SK-N-SH (cell line): Measurements from ENCODE around the gene APOL4. TPM values are rescaled to one million over a fixed set of nuclear protein-coding genes. Genes with fewer than 3 reads are reported as not detected.

ENCODE experiments used
- CTCF ChIA-PET: fragments of 300-600, 350-600 bp; formaldehyde crosslinking; extraction: SDS; loops from one replicate; lab custom pipeline; 2021; lab: Yijun Ruan, JAX
- POLR2A ChIA-PET: fragments of 350-600 bp; sonication (Branson Sonifier 250); formaldehyde crosslinking; extraction: SDS; loops from one replicate; lab custom pipeline; 2020; ENCODE audit warnings: antibody characterized with exemption, inconsistent platforms; lab: Yijun Ruan, JAX
- DNase-seq: peaks from one replicate; pipeline ENCODE4 v3.0.0; 2012
- H2AFZ ChIP-seq: fragments of 200-600 bp; sonication (generic); 2 replicates; pipeline ENCODE4 v1.8.1; 2016; ENCODE audit warnings: antibody characterized with exemption, mild to moderate bottlenecking, low read depth
- H3F3A ChIP-seq: fragments of 200-600 bp; sonication (generic); replicated peaks from 2 replicates; pipeline ENCODE3; 2016; ENCODE audit warnings: antibody characterized with exemption, mild to moderate bottlenecking; ENCODE audit not compliant: insufficient read depth
- H3K27ac ChIP-seq, 2 experiments: fragments of 200-500 bp in 1 of 2; fragments of 200-600 bp in 1 of 2; sonication (Bioruptor generic) in 1 of 2; sonication (generic), shearing (Covaris generic) in 1 of 2; 2 replicates each; pipeline versions ENCODE4 v1.5.1 to v1.6.1; 2014 to 2016; ENCODE audit warnings: low read depth in 2 of 2, inconsistent platforms in 1 of 2, low read length in 1 of 2, mild to moderate bottlenecking in 1 of 2, mixed read lengths in 1 of 2
- H3K27me3 ChIP-seq: fragments of 200-600 bp; sonication (generic), shearing (Covaris generic); 2 replicates; pipeline ENCODE4 v1.6.1; 2016; ENCODE audit warnings: mixed run types; ENCODE audit not compliant: insufficient read depth
- H3K36me3 ChIP-seq, 2 experiments: fragments of 200-500 bp in 1 of 2; fragments of 200-600 bp in 1 of 2; sonication (Bioruptor generic) in 1 of 2; sonication (generic) in 1 of 2; replicated peaks in 1 of 2; 2 replicates each; pipeline versions ENCODE3 to v1.5.1; 2014 to 2016; ENCODE audit warnings: low read length in 1 of 2, mild to moderate bottlenecking in 1 of 2; ENCODE audit not compliant: insufficient read depth in 2 of 2, control insufficient read depth in 1 of 2
- H3K4me1 ChIP-seq, 2 experiments: fragments of 200-500 bp in 1 of 2; fragments of 200-600 bp in 1 of 2; sonication (Bioruptor generic) in 1 of 2; sonication (generic), shearing (Covaris generic) in 1 of 2; 2 replicates each; pipeline versions ENCODE4 v1.5.1 to v1.6.1; 2014 to 2016; ENCODE audit warnings: low read depth in 1 of 2, low read length in 1 of 2, mixed run types in 1 of 2; ENCODE audit not compliant: insufficient read depth in 2 of 2, control insufficient read depth in 1 of 2
- H3K4me2 ChIP-seq: fragments of 200-600 bp; sonication (generic), shearing (Covaris generic); 2 replicates; pipeline ENCODE4 v1.6.1; 2017; ENCODE audit warnings: mixed run types
- H3K4me3 ChIP-seq, 2 experiments: fragments of 200-500 bp in 1 of 2; fragments of 200-600 bp in 1 of 2; sonication (Bioruptor generic) in 1 of 2; sonication (generic), shearing (Covaris generic) in 1 of 2; 2 replicates each; pipeline versions ENCODE4 v1.5.1 to v1.8.1; 2014 to 2016; ENCODE audit warnings: low read depth in 2 of 2, inconsistent platforms in 1 of 2, low read length in 1 of 2, mild to moderate bottlenecking in 1 of 2, mixed read lengths in 1 of 2, moderate library complexity in 1 of 2
- H3K79me2 ChIP-seq: fragments of 200-600 bp; sonication (generic); 2 replicates; pipeline ENCODE4 v1.8.1; 2017; ENCODE audit warnings: mild to moderate bottlenecking; ENCODE audit not compliant: insufficient read depth
- H3K9ac ChIP-seq: fragments of 200-600 bp; sonication (generic); 2 replicates; pipeline ENCODE4 v1.6.1; 2017; ENCODE audit warnings: mixed run types
- H3K9me2 ChIP-seq: fragments of 200-600 bp; sonication (generic); 2 replicates; pipeline ENCODE4 v1.6.1; 2017; ENCODE audit warnings: mixed run types
- H3K9me3 ChIP-seq: fragments of 200-600 bp; sonication (generic); 2 replicates; pipeline ENCODE4 v1.6.1; 2017; ENCODE audit warnings: mixed run types, mild to moderate bottlenecking, moderate library complexity
- H4K20me1 ChIP-seq: fragments of 200-600 bp; sonication (generic); 2 replicates; pipeline ENCODE4 v1.6.1; 2017; ENCODE audit warnings: mild to moderate bottlenecking, mixed run types; ENCODE audit not compliant: insufficient read depth
- CTCF ChIP-seq: fragments of 200-600 bp; sonication (generic); IDR thresholded peaks from 2 replicates; pipeline ENCODE4 v1.6.1; 2017; ENCODE audit warnings: antibody characterized with exemption, mild to moderate bottlenecking, moderate library complexity
- ELF1 ChIP-seq: IDR thresholded peaks from 2 replicates; pipeline ENCODE4 v1.4.0; 2012
- EZH2phosphoT487 ChIP-seq: fragments of 200-600 bp; sonication (generic); IDR thresholded peaks from 2 replicates; pipeline ENCODE4 v1.6.1; 2017; ENCODE audit warnings: low read depth, mixed run types, mild to moderate bottlenecking, antibody characterized with exemption, moderate library complexity, borderline replicate concordance
- FOXJ3 ChIP-seq: sonication (generic); formaldehyde crosslinking; IDR thresholded peaks from 2 replicates; pipeline ENCODE4 v1.5.1; 2020; ENCODE audit warnings: mild to moderate bottlenecking, missing genetic modification reagents
- GATA2 ChIP-seq: sonication (generic); formaldehyde crosslinking; IDR thresholded peaks from 2 replicates; pipeline ENCODE4 v1.5.0; 2020; ENCODE audit warnings: mild to moderate bottlenecking, missing genetic modification reagents
- JUND ChIP-seq: IDR thresholded peaks from 2 replicates; pipeline ENCODE4 v1.4.0; 2012
- MXI1 ChIP-seq: IDR thresholded peaks from 2 replicates; pipeline ENCODE4 v1.6.1; 2012; ENCODE audit warnings: mild to moderate bottlenecking, low read depth, low read length, improper control_type of control experiment
- RCOR1 ChIP-seq: fragments of 150-350 bp; IDR thresholded peaks from 2 replicates; pipeline ENCODE4 v1.6.1; 2017; ENCODE audit warnings: antibody characterized with exemption, low read length
- REST ChIP-seq: IDR thresholded peaks from 2 replicates; pipeline ENCODE4 v1.6.1; 2012; ENCODE audit warnings: mild to moderate bottlenecking, low read depth, low read length, moderate library complexity
- RFX5 ChIP-seq: IDR thresholded peaks from 2 replicates; pipeline ENCODE4 v1.6.1; 2012; ENCODE audit warnings: mild to moderate bottlenecking, improper control_type of control experiment, low read length
- RXRA ChIP-seq: IDR thresholded peaks from 2 replicates; pipeline ENCODE4 v1.4.0; 2012; ENCODE audit warnings: low read depth, mild to moderate bottlenecking, borderline replicate concordance
- SIN3A ChIP-seq: IDR thresholded peaks from 2 replicates; pipeline ENCODE4 v1.6.1; 2012; ENCODE audit warnings: low read depth, mild to moderate bottlenecking, low read length, moderate library complexity, borderline replicate concordance
- SMC3 ChIP-seq: IDR thresholded peaks from 2 replicates; pipeline ENCODE4 v1.6.1; 2012; ENCODE audit warnings: low read depth, low read length, improper control_type of control experiment
- TAF1 ChIP-seq: IDR thresholded peaks from 2 replicates; pipeline ENCODE4 v1.6.1; 2012; ENCODE audit warnings: low read depth, mild to moderate bottlenecking, low read length, moderate library complexity, borderline replicate concordance
- USF1 ChIP-seq: IDR thresholded peaks from 2 replicates; pipeline ENCODE4 v1.4.0; 2012; ENCODE audit warnings: low read depth, borderline replicate concordance
- ZBTB33 ChIP-seq: IDR thresholded peaks from 2 replicates; pipeline ENCODE4 v1.4.0; 2012; ENCODE audit warnings: low read depth, borderline replicate concordance
- whole genome bisulfite sequencing: methylation state at CpG from one replicate; pipeline ENCODE4 v1.1.6; 2017; ENCODE audit warnings: low lambda C conversion rate; 5-methylcytosine and 5-hydroxymethylcytosine counted together
- polyA plus RNA-seq, 3 experiments: library from polyadenylated mRNA; depleted of rRNA; stranded (reverse); fragments of >200 nt; gene quantifications; 2 replicates each; pipeline ENCODE4 v1.2.3, GENCODE V29; 2012

APOL4 gene
- polyA plus RNA-seq, 1 of the 3 experiments (the other 2 are of a cell fraction) = 0.08 TPM

GRCh38 chr22:36182857-36183256, 18.8 kb downstream of the APOL4 start (continued):
- no peak for TF ChIP-seq REST
- no peak for TF ChIP-seq SIN3A
- TF ChIP-seq TAF1 = no peak
- no peak for TF ChIP-seq SMC3
- no peak for TF ChIP-seq CTCF
- TF ChIP-seq USF1 = no peak
- TF ChIP-seq, all 33 proteins: peak for 0

- H3F3A ChIP-seq = no peaks in the 10 kb centered on the region
- ChIA-PET POLR2A (no interaction called here), CTCF (interaction anchor here (0.6 to 3.0 kb wide), 9 partner anchors 8 to 119 kb away, joined by 3 to 20 read pairs (median 4); partner anchors contain the start of gene APOL2)
- H3K9me3 ChIP-seq = no peaks in the 10 kb centered on the region
- H3K9ac ChIP-seq = no peak overlapping the region
- H3K79me2 ChIP-seq = no peaks in the 10 kb centered on the region
- TF ChIP-seq RCOR1 = no peak
- no peak for TF ChIP-seq JUND
- WGBS = 60% methylated on average over 7 of the region's 7 CpGs
- H3K4me2 ChIP-seq = no peak overlapping the region
- H3K4me1 ChIP-seq = peaks cover 3 to 4% of the 10 kb centered on the region in 2 experiments; a peak in 1 of 4 replicates
- no peak overlapping the region for H3K27ac ChIP-seq
- H4K20me1 ChIP-seq = no peaks in the 10 kb centered on the region
- H2AFZ ChIP-seq = no peak overlapping the region
- H3K27me3 ChIP-seq = no peaks in the 10 kb centered on the region
- H3K4me3 ChIP-seq = no peak overlapping the region
- H3K36me3 ChIP-seq = no peaks in the 10 kb centered on the region
- DNase-seq = no peak
- H3K9me2 ChIP-seq = no peaks in the 10 kb centered on the region
These were observed 19.6 kb downstream of the APOL4 start for GRCh38 chr22:36182056-36182455.

GRCh38 chr22:36180928-36181327, 20.7 kb downstream of the APOL4 start:
- Histone ChIP-seq H3K27me3 (no peaks in the 10 kb centered on the region), H2AFZ (no peak overlapping the region), H3K27ac (no peak overlapping the region), H3K9me3 (no peaks in the 10 kb centered on the region), H3K9me2 (no peaks in the 10 kb centered on the region), H4K20me1 (no peaks in the 10 kb centered on the region), H3K4me1 (peaks cover 3 to 6% of the 10 kb centered on the region in 2 experiments; a peak in 1 of 4 replicates), H3K9ac (no peak overlapping the region), H3K4me2 (no peak overlapping the region), H3F3A (no peaks in the 10 kb centered on the region), H3K79me2 (no peaks in the 10 kb centered on the region), H3K36me3 (no peaks in the 10 kb centered on the region), H3K4me3 (no peak overlapping the region)
- ChIA-PET CTCF (interaction anchor here (0.6 to 3.0 kb wide), 12 partner anchors 9 to 544 kb away, joined by 3 to 20 read pairs (median 4); partner anchors contain the start of gene APOL2), POLR2A (no interaction called here)
- DNase-seq = no peak
- WGBS = 68% methylated on average over 5 of the region's 6 CpGs
- TF ChIP-seq MXI1 (no peak), ZBTB33 (no peak), EZH2phosphoT487 (no peak), RXRA (no peak), ELF1 (no peak), SMC3 (no peak), RFX5 (no peak), TAF1 (no peak), FOXJ3 (no peak), RCOR1 (no peak), GATA2 (CRISPR knock-in tag) (no peak)
